Activated T-cell treated with anti-CD3 and anti-CD28 coated beads, Interleukin-2, amount 50 U/mL, for 72 hours (primary cell): ENCODE data around the gene CDKL5. TPM values are rescaled to one million over a fixed set of nuclear protein-coding genes. Genes with fewer than 3 reads are reported as not detected.
"Not testable (repeated sequence)": the region's sequence is repeated elsewhere in the genome, so short reads cannot be mapped to it uniquely, and the experiment has no call there.

Experiments used
- ATAC-seq, 2 donors: fragments of 150-1000 bp; cut with Tn5 transposase; replicated peaks in 1 of 2; 2 replicates each; pipeline ENCODE4 v1.10.0; 2021; ENCODE audit warnings: moderate library complexity in 2 of 2, mild to moderate bottlenecking in 1 of 2
- DNase-seq, 2 donors: peaks; one replicate each; pipeline ENCODE4 v3.0.0; 2021 to 2022; ENCODE audit warnings: mixed read lengths in 1 of 2
- H3K27ac Mint-ChIP-seq: one replicate; pipeline ENCODE4 v1.8.0; 2022; ENCODE audit warnings: mild to moderate bottlenecking, moderate library complexity, mixed read lengths
- H3K27me3 Mint-ChIP-seq: one replicate; pipeline ENCODE4 v1.8.0; 2022; ENCODE audit warnings: low read depth, mixed read lengths
- H3K36me3 Mint-ChIP-seq, 2 donors: one replicate each; pipeline ENCODE4 v1.8.0; 2022; ENCODE audit warnings: mixed read lengths in 2 of 2, mild to moderate bottlenecking in 1 of 2; ENCODE audit not compliant: insufficient read depth in 2 of 2
- H3K4me1 Mint-ChIP-seq: one replicate; pipeline ENCODE4 v1.8.0; 2022; ENCODE audit warnings: low read depth, mixed read lengths
- H3K4me3 Mint-ChIP-seq, 2 donors: one replicate each; pipeline ENCODE4 v1.8.0; 2022; ENCODE audit warnings: mild to moderate bottlenecking in 2 of 2, mixed read lengths in 2 of 2, moderate library complexity in 2 of 2
- H3K9me3 Mint-ChIP-seq, 2 donors: one replicate each; pipeline ENCODE4 v1.8.0; 2022; ENCODE audit warnings: mixed read lengths in 2 of 2
- total RNA-seq, 2 donors: library from RNA; stranded (reverse); gene quantifications; one replicate each; pipeline ENCODE4 v1.2.3, GENCODE V29; 2022

Gene CDKL5
- total RNA-seq, 2 donors from 2014 or later, result 2.2 to 2.6 TPM

GRCh38 chrX:18561020-18561419 lies 135.6 kb downstream of the CDKL5 start:
- Mint-ChIP-seq H3K27me3 (no peaks in the 10 kb centered on the region), H3K4me3 (no peak overlapping the region), H3K9me3 (peaks cover 0 to 2% of the 10 kb centered on the region in 2 donors), H3K4me1 (no peaks in the 10 kb centered on the region), H3K36me3 (no peaks in the 10 kb centered on the region), H3K27ac (no peak overlapping the region)
- no peak for DNase-seq
- ATAC-seq, result no peak

- no peaks in the 10 kb centered on the region for H3K27me3 Mint-ChIP-seq
- H3K9me3 Mint-ChIP-seq, result peaks cover 0 to 4% of the 10 kb centered on the region in 2 donors
- H3K36me3 Mint-ChIP-seq, result no peaks in the 10 kb centered on the region
Measured at GRCh38 chrX:18565727-18566126, 140.3 kb downstream of the CDKL5 start.

GRCh38 chrX:18566748-18567147 lies 141.3 kb downstream of the CDKL5 start:
- ATAC-seq (no peak), DNase-seq (no peak)
- H3K36me3 Mint-ChIP-seq, result no peaks in the 10 kb centered on the region
- H3K27me3 Mint-ChIP-seq, result no peaks in the 10 kb centered on the region
- H3K9me3 Mint-ChIP-seq, result peaks cover 0 to 4% of the 10 kb centered on the region in 2 donors
- no peaks in the 10 kb centered on the region for H3K4me1 Mint-ChIP-seq
- no peak overlapping the region for H3K4me3 Mint-ChIP-seq
- H3K27ac Mint-ChIP-seq, result no peak overlapping the region

More at GRCh38 chrX:18565727-18566126, 140.3 kb downstream of the CDKL5 start:
- H3K4me3 Mint-ChIP-seq, result no peak overlapping the region
- ATAC-seq (no peak), DNase-seq (no peak)
- no peaks in the 10 kb centered on the region for H3K4me1 Mint-ChIP-seq
- H3K27ac Mint-ChIP-seq, result no peak overlapping the region

- no peaks in the 10 kb centered on the region for H3K9me3 Mint-ChIP-seq
- no peaks in the 10 kb centered on the region for H3K27me3 Mint-ChIP-seq
- H3K36me3 Mint-ChIP-seq, result no peaks in the 10 kb centered on the region
- no peaks in the 10 kb centered on the region for H3K4me1 Mint-ChIP-seq
- DNase-seq (no peak), ATAC-seq (no peak)
- no peak overlapping the region for H3K4me3 Mint-ChIP-seq
- no peak overlapping the region for H3K27ac Mint-ChIP-seq
Measured at GRCh38 chrX:18573556-18573955, 148.1 kb downstream of the CDKL5 start.

- ATAC-seq (no peak), DNase-seq (no peak)
- Mint-ChIP-seq H3K36me3 (no peaks in the 10 kb centered on the region), H3K4me3 (no peak overlapping the region), H3K27ac (no peak overlapping the region), H3K4me1 (no peaks in the 10 kb centered on the region), H3K9me3 (no peaks in the 10 kb centered on the region), H3K27me3 (no peaks in the 10 kb centered on the region)
Measured at GRCh38 chrX:18574591-18574990, 149.2 kb downstream of the CDKL5 start.

GRCh38 chrX:18575744-18576143 lies 150.3 kb downstream of the CDKL5 start:
- Mint-ChIP-seq H3K4me1 (no peaks in the 10 kb centered on the region), H3K27me3 (no peaks in the 10 kb centered on the region), H3K9me3 (no peaks in the 10 kb centered on the region), H3K27ac (no peak overlapping the region), H3K36me3 (no peaks in the 10 kb centered on the region), H3K4me3 (no peak overlapping the region)
- no peak for DNase-seq
- ATAC-seq, result no peak

GRCh38 chrX:18577400-18577799 lies 152.0 kb downstream of the CDKL5 start:
- no peak for ATAC-seq
- no peaks in the 10 kb centered on the region for H3K27me3 Mint-ChIP-seq
- H3K36me3 Mint-ChIP-seq, result no peaks in the 10 kb centered on the region
- H3K9me3 Mint-ChIP-seq, result no peaks in the 10 kb centered on the region
- no peaks in the 10 kb centered on the region for H3K4me1 Mint-ChIP-seq
- no peak overlapping the region for H3K4me3 Mint-ChIP-seq
- H3K27ac Mint-ChIP-seq, result no peak overlapping the region
- no peak for DNase-seq

- no peaks in the 10 kb centered on the region for H3K4me1 Mint-ChIP-seq
- H3K36me3 Mint-ChIP-seq, result no peaks in the 10 kb centered on the region
- no peak overlapping the region for H3K4me3 Mint-ChIP-seq
- H3K27ac Mint-ChIP-seq, result no peak overlapping the region
- ATAC-seq, result no peak
- H3K27me3 Mint-ChIP-seq, result no peaks in the 10 kb centered on the region
- DNase-seq, result no peak
- H3K9me3 Mint-ChIP-seq, result no peaks in the 10 kb centered on the region
Measured at GRCh38 chrX:18578546-18578945, 153.1 kb downstream of the CDKL5 start.

GRCh38 chrX:18579495-18579894 lies 154.1 kb downstream of the CDKL5 start:
- Mint-ChIP-seq H3K27me3 (no peaks in the 10 kb centered on the region), H3K27ac (no peak overlapping the region), H3K9me3 (no peaks in the 10 kb centered on the region), H3K4me3 (no peak overlapping the region), H3K36me3 (no peaks in the 10 kb centered on the region), H3K4me1 (no peaks in the 10 kb centered on the region)
- DNase-seq, result no peak
- ATAC-seq, result no peak

GRCh38 chrX:18582910-18583493 lies 157.6 kb downstream of the CDKL5 start:
- Mint-ChIP-seq H3K36me3 (no peaks in the 10 kb centered on the region), H3K4me3 (no peak overlapping the region), H3K9me3 (no peaks in the 10 kb centered on the region), H3K4me1 (no peaks in the 10 kb centered on the region), H3K27me3 (no peaks in the 10 kb centered on the region), H3K27ac (no peak overlapping the region)
- DNase-seq (no peak), ATAC-seq (no peak)

GRCh38 chrX:18589292-18589691 lies 163.9 kb downstream of the CDKL5 start:
- H3K27me3 Mint-ChIP-seq, ATAC-seq: not testable (repeated sequence)

GRCh38 chrX:18591834-18592233 lies 166.4 kb downstream of the CDKL5 start:
- Mint-ChIP-seq H3K27ac (no peak overlapping the region), H3K36me3 (no peaks in the 10 kb centered on the region), H3K4me1 (no peaks in the 10 kb centered on the region), H3K9me3 (no peaks in the 10 kb centered on the region), H3K4me3 (no peak overlapping the region), H3K27me3 (no peaks in the 10 kb centered on the region)
- ATAC-seq (no peak), DNase-seq (no peak)

More at GRCh38 chrX:18589292-18589691, 163.9 kb downstream of the CDKL5 start:
- H3K36me3 Mint-ChIP-seq, H3K27ac Mint-ChIP-seq, DNase-seq, H3K4me3 Mint-ChIP-seq, H3K9me3 Mint-ChIP-seq, H3K4me1 Mint-ChIP-seq: not testable (repeated sequence)

GRCh38 chrX:18594079-18594478 lies 168.7 kb downstream of the CDKL5 start:
- H3K4me1 Mint-ChIP-seq, result no peaks in the 10 kb centered on the region

GRCh38 chrX:18596096-18596495 lies 170.7 kb downstream of the CDKL5 start:
- H3K27ac Mint-ChIP-seq, result no peak overlapping the region
- ATAC-seq (no peak), DNase-seq (no peak)
- no peaks in the 10 kb centered on the region for H3K9me3 Mint-ChIP-seq
- no peaks in the 10 kb centered on the region for H3K36me3 Mint-ChIP-seq
- no peak overlapping the region for H3K4me3 Mint-ChIP-seq
- no peaks in the 10 kb centered on the region for H3K4me1 Mint-ChIP-seq
- no peaks in the 10 kb centered on the region for H3K27me3 Mint-ChIP-seq

More at GRCh38 chrX:18594079-18594478, 168.7 kb downstream of the CDKL5 start:
- no peak for ATAC-seq
- Mint-ChIP-seq H3K36me3 (no peaks in the 10 kb centered on the region), H3K27ac (no peak overlapping the region), H3K4me3 (no peak overlapping the region), H3K27me3 (no peaks in the 10 kb centered on the region), H3K9me3 (no peaks in the 10 kb centered on the region)
- no peak for DNase-seq
